GM12878 (cell line): Measurements from ENCODE around the gene ANKRD16. TPM values are rescaled to one million over a fixed set of nuclear protein-coding genes. Genes with fewer than 3 reads are reported as not detected.

Experiments
- ATF3 ChIP-seq: IDR thresholded peaks from 2 replicates; pipeline ENCODE4 v1.6.1; 2011; ENCODE audit warnings: low read depth, mild to moderate bottlenecking, low read length, moderate library complexity, borderline replicate concordance; ENCODE audit errors: extremely low read depth
- BHLHE40 ChIP-seq, 2 experiments: fragments of 450-650 bp in 1 of 2; IDR thresholded peaks; 2 replicates each; pipeline ENCODE4 v1.6.1; 2011 to 2017; ENCODE audit warnings: low read depth in 2 of 2, borderline replicate concordance in 1 of 2, improper control_type of control experiment in 1 of 2, low read length in 1 of 2, mild to moderate bottlenecking in 1 of 2
- BMI1 ChIP-seq: fragments of 450-650 bp; IDR thresholded peaks from 2 replicates; pipeline ENCODE4 v1.6.1; 2016; ENCODE audit warnings: mild to moderate bottlenecking, moderate library complexity, borderline replicate concordance
- CHD2 ChIP-seq: IDR thresholded peaks from 2 replicates; pipeline ENCODE4 v1.6.1; 2011; ENCODE audit warnings: low read depth, low read length, improper control_type of control experiment, borderline replicate concordance
- DPF2 ChIP-seq: fragments of 450-650 bp; IDR thresholded peaks from 2 replicates; pipeline ENCODE4 v1.6.1; 2017; ENCODE audit warnings: mild to moderate bottlenecking
- E4F1 ChIP-seq: fragments of 450-650 bp; IDR thresholded peaks from 2 replicates; pipeline ENCODE4 v1.6.1; 2018; ENCODE audit warnings: borderline replicate concordance, mild to moderate bottlenecking; ENCODE audit not compliant: partially characterized antibody
- EED ChIP-seq: sonication (generic); IDR thresholded peaks from 2 replicates; pipeline ENCODE4 v1.6.1; 2016; ENCODE audit warnings: antibody characterized with exemption, low read depth
- HDGF ChIP-seq: fragments of 450-650 bp; IDR thresholded peaks from 2 replicates; pipeline ENCODE4 v1.6.1; 2016; ENCODE audit warnings: antibody characterized with exemption
- LARP7 ChIP-seq: fragments of 450-650 bp; IDR thresholded peaks from 2 replicates; pipeline ENCODE4 v1.6.1; 2017; ENCODE audit warnings: mild to moderate bottlenecking
- MTA3 ChIP-seq: IDR thresholded peaks from 2 replicates; pipeline ENCODE4 v1.6.1; 2012; ENCODE audit warnings: low read length, inconsistent platforms, borderline replicate concordance
- NBN ChIP-seq: fragments of 450-650 bp; IDR thresholded peaks from 2 replicates; pipeline ENCODE4 v1.6.1; 2016
- NFYA ChIP-seq: IDR thresholded peaks from 2 replicates; pipeline ENCODE4 v1.6.1; 2011; ENCODE audit warnings: low read depth, mild to moderate bottlenecking, low read length, improper control_type of control experiment, borderline replicate concordance
- PKNOX1 ChIP-seq: fragments of 450-650 bp; IDR thresholded peaks from 2 replicates; pipeline ENCODE4 v1.6.1; 2016; ENCODE audit warnings: mild to moderate bottlenecking
- REST ChIP-seq: IDR thresholded peaks from 2 replicates; pipeline ENCODE4 v1.6.1; 2012; ENCODE audit warnings: mild to moderate bottlenecking, low read depth, low read length
- RFX5 ChIP-seq: IDR thresholded peaks from 2 replicates; pipeline ENCODE4 v1.6.1; 2011; ENCODE audit warnings: low read depth, low read length, improper control_type of control experiment
- RUNX3 ChIP-seq: IDR thresholded peaks from 2 replicates; pipeline ENCODE4 v1.6.1; 2012; ENCODE audit warnings: low read length, inconsistent platforms
- SIX5 ChIP-seq: IDR thresholded peaks from 2 replicates; pipeline ENCODE4 v1.6.1; 2011; ENCODE audit warnings: mild to moderate bottlenecking, low read depth, low read length, moderate library complexity; ENCODE audit not compliant: severe bottlenecking
- SMC3 ChIP-seq: IDR thresholded peaks from 2 replicates; pipeline ENCODE4 v1.6.1; 2011; ENCODE audit warnings: low read length, improper control_type of control experiment, borderline replicate concordance
- SPI1 ChIP-seq: IDR thresholded peaks from 2 replicates; pipeline ENCODE4 v1.6.1; 2011; ENCODE audit warnings: low read depth, mild to moderate bottlenecking, low read length, moderate library complexity, borderline replicate concordance; ENCODE audit not compliant: insufficient read depth
- TAF1 ChIP-seq: IDR thresholded peaks from 2 replicates; pipeline ENCODE4 v1.6.1; 2011; ENCODE audit warnings: mild to moderate bottlenecking, low read depth, low read length, borderline replicate concordance
- TARDBP ChIP-seq: IDR thresholded peaks from 2 replicates; pipeline ENCODE4 v1.6.1; 2016; ENCODE audit warnings: borderline replicate concordance
- WRNIP1 ChIP-seq: IDR thresholded peaks from 2 replicates; pipeline ENCODE4 v1.6.1; 2011; ENCODE audit warnings: low read depth, low read length, improper control_type of control experiment, borderline replicate concordance
- ZBED1 ChIP-seq: IDR thresholded peaks from 2 replicates; pipeline ENCODE4 v1.6.1; 2016; ENCODE audit warnings: borderline replicate concordance
- ZNF384 ChIP-seq: IDR thresholded peaks from 2 replicates; pipeline ENCODE4 v1.6.1; 2012; ENCODE audit warnings: low read depth, mild to moderate bottlenecking, low read length, improper control_type of control experiment, borderline replicate concordance
- ZNF622 ChIP-seq: fragments of 450-650 bp; IDR thresholded peaks from 2 replicates; pipeline ENCODE4 v1.6.1; 2017; ENCODE audit warnings: mild to moderate bottlenecking, inconsistent platforms
- polyA plus RNA-seq, 11 experiments: library from polyadenylated mRNA; depleted of rRNA in 4 of 11; unstranded in 6 of 11; stranded (reverse) in 5 of 11; fragments of >200 nt; fragmentation: Nextera tagmentation in 4 of 11; fragmentation: Illumina TruSeq in 1 of 11; extraction: Ambion mirVana in 4 of 11; extraction: Trizol in 1 of 11; gene quantifications; 1 replicate in 1 of 11; 2 replicates in 10 of 11; pipeline versions ENCODE4 v1.2.1 to v1.2.3, GENCODE V29; 2011 to 2016; ENCODE audit warnings: inconsistent platforms in 2 of 11, missing spikeins in 2 of 11, low read depth in 1 of 11
- total RNA-seq, 4 experiments: library from RNA; depleted of rRNA in 3 of 4; stranded (reverse); fragments of >200 nt in 3 of 4; fragmentation: Illumina TruSeq in 1 of 4; extraction: Trizol in 1 of 4; gene quantifications; 2 replicates each; pipeline versions ENCODE4 v1.2.1 to v1.2.3, GENCODE V29; 2013 to 2021

The ANKRD16 gene
- total and polyA plus RNA-seq, 10 of the 15 experiments (the other 5 are each of a cell fraction or from before 2014, with no cell fraction given): 0.57 to 13.6 (median 4.4) TPM

- TF ChIP-seq REST (no peak), HDGF (no peak), MTA3 (no peak), TAF1 (no peak), WRNIP1 (no peak), LARP7 (no peak), TARDBP (no peak), RUNX3 (peak; percentile 79), ZNF384 (no peak), SMC3 (no peak), NBN (peak; percentile 79; the same call in 1 of the 2 replicates), NFYA (no peak), RFX5 (no peak), SIX5 (no peak), CHD2 (no peak), PKNOX1 (no peak), ATF3 (no peak), ZNF622 (no peak), E4F1 (no peak), BHLHE40 (IDR thresholded peaks at IDR 0.05; ENCODE audit: borderline replicate concordance in 1 of 2, low read depth in 2 of 2, low read length in 1 of 2) (peak; percentile 19 to 61; a peak in 1 of 4 replicates), BMI1 (peak; percentile 65; the same call in 1 of the 2 replicates), DPF2 (no peak; the same call in 1 of the 2 replicates), EED (peak; percentile 87), SPI1 (peak; percentile 91), ZBED1 (no peak)
These were observed 72.2 kb downstream of the ANKRD16 start (continued) for GRCh38 chr10:5817322-5818047.
